Measurements from ENCODE around the gene SPPL2C.

SPPL2C gene

GRCh38 chr17:45834471-45835396 is 9.9 kb upstream of the SPPL2C start:
- DNase-seq = no peak

- DNase-seq = no peak
Measured at GRCh38 chr17:45835481-45835880, 9.2 kb upstream of the SPPL2C start.

GRCh38 chr17:45836047-45837044 is 8.3 kb upstream of the SPPL2C start:
- no peak for DNase-seq

GRCh38 chr17:45837187-45837586 is 7.5 kb upstream of the SPPL2C start:
- no peak for DNase-seq

GRCh38 chr17:45837603-45838002 is 7.1 kb upstream of the SPPL2C start:
- no peak for DNase-seq

DNA sequence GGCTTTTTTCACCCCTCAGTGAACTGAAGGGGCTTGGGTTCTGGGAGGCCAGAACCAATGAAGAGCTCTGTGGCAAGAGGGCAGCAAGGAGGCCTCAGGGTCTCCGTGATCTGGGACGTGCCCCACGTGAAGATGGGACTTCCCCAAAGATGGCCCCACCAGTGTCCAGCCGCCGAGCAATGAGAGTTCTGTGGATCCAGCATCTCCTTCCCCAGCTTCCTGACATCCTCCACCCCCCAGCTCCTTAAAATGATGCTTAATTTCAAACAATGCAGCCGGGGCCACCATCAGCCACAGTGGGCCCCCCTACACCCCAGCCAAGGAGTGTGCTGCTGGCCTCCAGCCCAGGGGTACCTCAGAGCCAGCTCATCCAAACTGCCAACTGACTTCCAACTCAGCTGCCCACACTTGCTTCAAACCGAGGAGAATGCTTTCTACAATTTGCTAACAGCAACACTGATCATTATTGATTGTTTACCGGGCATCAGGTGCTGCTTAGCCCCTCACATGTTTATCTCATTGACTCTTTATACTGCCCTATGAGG is 5.9 kb upstream of the SPPL2C start:
- no peak for DNase-seq

DNA sequence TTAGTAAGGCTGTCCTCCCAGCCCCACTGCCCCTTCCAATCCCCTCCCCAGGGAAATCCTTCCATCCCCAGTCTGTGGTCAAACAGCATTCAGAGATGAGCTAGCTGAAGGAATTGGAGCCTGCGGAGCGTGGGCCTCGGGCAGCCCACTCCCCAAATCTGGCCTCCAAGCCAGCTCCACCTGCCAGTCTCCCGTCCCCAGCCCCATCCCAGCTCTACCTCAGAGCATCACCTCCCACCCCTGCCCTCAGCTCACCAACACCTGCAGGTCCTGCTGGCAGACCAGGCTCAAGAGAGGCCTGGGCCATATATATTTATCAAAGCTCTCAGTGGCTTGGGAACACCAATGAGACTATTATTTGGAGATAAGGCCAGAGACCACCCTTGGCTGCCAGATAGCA is 5.2 kb upstream of the SPPL2C start:
- no peak for DNase-seq

- DNase-seq = no peak
Measured at GRCh38 chr17:45841186-45841585, 3.5 kb upstream of the SPPL2C start.

GRCh38 chr17:45841883-45842525 is 2.7 kb upstream of the SPPL2C start:
- no peak for DNase-seq

GRCh38 chr17:45843722-45844121 is 959 bp upstream of the SPPL2C start:
- DNase-seq = no peak

DNA sequence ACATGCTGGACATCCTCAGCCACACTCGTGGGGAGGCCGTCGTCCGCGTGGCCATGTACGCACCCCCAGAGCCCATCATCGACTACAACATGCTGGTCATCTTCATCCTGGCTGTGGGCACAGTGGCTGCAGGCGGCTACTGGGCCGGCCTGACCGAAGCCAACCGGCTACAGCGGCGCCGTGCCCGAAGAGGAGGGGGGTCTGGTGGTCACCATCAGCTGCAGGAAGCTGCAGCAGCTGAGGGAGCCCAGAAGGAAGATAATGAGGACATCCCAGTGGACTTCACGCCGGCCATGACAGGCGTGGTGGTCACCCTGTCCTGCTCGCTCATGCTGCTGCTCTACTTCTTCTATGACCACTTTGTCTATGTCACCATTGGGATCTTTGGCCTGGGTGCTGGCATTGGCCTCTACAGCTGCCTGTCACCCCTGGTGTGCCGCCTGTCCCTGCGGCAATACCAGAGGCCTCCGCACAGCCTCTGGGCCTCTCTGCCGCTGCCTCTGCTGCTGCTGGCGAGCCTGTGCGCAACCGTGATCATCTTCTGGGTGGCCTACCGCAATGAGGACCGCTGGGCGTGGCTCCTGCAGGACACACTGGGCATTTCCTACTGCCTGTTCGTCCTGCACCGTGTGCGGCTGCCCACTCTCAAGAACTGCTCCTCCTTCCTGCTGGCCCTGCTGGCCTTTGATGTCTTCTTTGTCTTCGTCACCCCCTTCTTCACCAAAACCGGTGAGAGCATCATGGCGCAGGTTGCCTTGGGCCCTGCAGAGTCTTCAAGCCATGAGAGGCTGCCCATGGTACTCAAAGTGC is 900 bp downstream of the SPPL2C start:
- no peak for DNase-seq

DNA sequence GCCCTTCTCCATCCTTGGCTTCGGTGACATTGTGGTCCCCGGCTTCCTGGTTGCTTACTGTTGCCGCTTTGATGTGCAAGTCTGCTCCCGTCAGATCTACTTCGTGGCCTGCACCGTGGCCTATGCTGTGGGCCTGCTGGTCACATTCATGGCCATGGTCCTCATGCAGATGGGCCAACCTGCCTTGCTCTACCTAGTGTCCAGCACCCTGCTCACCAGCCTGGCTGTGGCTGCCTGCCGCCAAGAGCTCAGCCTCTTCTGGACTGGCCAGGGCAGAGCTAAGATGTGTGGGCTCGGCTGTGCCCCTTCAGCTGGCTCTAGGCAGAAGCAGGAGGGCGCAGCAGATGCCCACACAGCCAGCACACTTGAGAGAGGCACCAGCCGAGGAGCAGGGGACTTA is 1.5 kb downstream of the SPPL2C start:
- no peak for DNase-seq

DNA sequence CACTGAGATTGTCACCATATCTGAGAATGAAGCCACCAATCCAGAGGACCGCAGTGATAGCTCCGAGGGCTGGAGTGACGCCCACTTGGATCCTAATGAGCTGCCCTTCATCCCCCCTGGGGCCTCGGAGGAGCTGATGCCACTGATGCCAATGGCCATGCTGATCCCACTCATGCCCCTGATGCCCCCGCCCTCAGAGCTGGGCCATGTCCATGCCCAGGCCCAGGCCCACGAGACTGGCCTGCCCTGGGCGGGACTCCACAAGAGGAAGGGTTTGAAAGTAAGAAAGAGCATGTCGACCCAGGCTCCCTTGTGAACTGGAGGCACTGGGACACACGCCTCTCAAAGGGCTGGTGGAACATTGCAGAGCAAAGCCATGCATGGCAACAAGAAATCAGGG is 2.0 kb downstream of the SPPL2C start:
- no peak for DNase-seq

DNA sequence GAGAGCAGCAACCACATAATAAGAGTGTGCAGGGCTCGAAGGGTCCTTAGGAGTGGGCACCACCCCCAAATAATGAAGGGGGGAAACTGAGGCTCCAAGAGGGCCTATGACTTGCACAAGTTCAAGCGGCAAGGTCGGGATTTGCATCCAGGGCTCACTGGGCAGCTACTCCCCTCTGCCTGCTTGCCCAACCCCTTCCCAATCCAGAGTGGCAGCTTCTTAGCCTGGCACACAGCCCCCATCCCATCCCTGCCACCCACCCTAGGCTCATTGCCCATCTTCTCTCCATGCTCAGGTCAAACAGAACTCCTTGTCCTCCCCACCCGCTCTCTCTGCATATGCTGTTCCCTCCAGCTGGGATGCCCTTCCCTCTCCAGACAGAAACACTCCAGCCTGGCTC is 2.4 kb downstream of the SPPL2C start:
- no peak for DNase-seq

GRCh38 chr17:45847747-45848146 is 3.1 kb downstream of the SPPL2C start:
- DNase-seq = no peak

GRCh38 chr17:45848405-45848804 is 3.7 kb downstream of the SPPL2C start:
- DNase-seq = no peak

GRCh38 chr17:45848868-45849535 is 4.3 kb downstream of the SPPL2C start:
- DNase-seq = no peak

DNA sequence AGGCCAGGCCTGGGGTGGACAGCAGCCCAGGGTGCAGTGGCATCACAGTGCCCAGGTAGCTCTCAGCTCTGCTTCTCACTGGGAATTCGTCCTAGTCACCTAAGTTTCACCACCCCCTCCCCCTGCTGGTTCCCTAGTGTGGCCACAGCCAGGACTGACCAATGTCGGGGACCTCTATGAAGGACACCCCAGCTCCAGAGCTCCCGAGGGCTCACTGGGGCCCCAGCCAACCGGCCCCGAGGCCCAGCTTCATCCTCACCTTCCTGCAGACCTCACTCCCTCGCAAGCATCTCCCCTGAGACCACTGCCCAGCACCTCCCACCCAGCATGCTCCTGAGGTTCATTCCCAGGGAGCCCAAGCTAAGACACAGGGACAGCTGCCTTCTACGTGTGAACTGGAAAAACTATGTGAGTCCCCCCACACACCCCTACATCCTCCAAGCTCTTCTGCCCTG is 4.9 kb downstream of the SPPL2C start:
- DNase-seq = no peak

- no peak for DNase-seq
Measured at GRCh38 chr17:45850011-45850410, 5.3 kb downstream of the SPPL2C start.

DNA sequence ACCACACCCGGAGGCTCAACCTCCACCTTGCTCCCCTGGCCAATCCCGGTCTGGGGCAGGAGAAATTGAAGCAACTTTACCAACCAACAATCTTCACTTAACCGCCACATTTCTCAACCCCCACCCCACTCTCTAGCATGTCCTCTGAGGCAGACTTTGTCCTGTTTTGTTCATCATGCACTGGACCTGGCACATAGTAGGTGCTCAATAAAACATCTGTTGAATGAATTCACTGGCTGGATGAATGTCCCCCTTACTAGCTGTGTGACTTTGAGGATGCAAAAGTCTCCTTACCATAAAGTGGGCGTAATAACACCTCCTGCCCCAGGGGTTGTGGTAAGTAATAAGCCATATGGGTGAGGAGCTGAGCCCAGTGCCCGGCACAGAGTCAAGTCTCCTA is 5.8 kb downstream of the SPPL2C start:
- no peak for DNase-seq

DNA sequence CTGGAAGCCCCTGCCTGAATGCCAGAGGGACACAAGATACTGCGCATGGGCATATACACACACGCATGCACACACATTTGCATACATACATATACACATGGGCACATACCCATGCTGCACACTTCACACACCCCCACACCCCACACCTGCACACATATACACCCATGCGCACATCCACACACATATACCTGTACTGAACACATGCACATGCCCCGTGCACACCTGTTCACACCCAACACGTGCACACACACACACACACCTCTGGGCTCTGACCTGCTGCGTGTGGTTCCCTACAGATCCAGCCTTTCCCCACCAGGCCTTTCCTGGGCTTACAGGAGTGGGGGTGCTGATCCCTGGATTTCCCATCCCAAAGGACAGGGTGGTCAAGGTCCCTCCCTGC is 6.3 kb downstream of the SPPL2C start:
- no peak for DNase-seq

Data from kidney glomerular epithelial cell (primary cell).